T-helper 2 cell treated with Interferon-gamma antibody and Interleukin-4, amounts not matched to agents 5 μg/mL and 100 μg/mL, for 36 hours (primary cell): ENCODE data around the gene PPM1D.

Experiments used
- DNase-seq: peaks from one replicate; pipeline ENCODE4 v3.0.0; 2021; ENCODE audit warnings: low spot score
- H3K27ac Mint-ChIP-seq: one replicate; pipeline ENCODE4 v1.8.0; 2021; ENCODE audit warnings: mild to moderate bottlenecking, mixed read lengths
- H3K27me3 Mint-ChIP-seq: one replicate; pipeline ENCODE4 v1.8.0; 2021; ENCODE audit warnings: low read depth, mixed read lengths
- H3K36me3 Mint-ChIP-seq: one replicate; pipeline ENCODE4 v1.8.0; 2021; ENCODE audit warnings: low read depth, mixed read lengths
- H3K4me1 Mint-ChIP-seq: one replicate; pipeline ENCODE4 v1.8.0; 2021; ENCODE audit warnings: low read depth, mixed read lengths
- H3K4me3 Mint-ChIP-seq: one replicate; pipeline ENCODE4 v1.8.0; 2022; ENCODE audit warnings: mild to moderate bottlenecking, moderate library complexity, mixed read lengths
- H3K9me3 Mint-ChIP-seq: one replicate; pipeline ENCODE4 v1.8.0; 2021; ENCODE audit warnings: mixed read lengths

PPM1D gene

DNA sequence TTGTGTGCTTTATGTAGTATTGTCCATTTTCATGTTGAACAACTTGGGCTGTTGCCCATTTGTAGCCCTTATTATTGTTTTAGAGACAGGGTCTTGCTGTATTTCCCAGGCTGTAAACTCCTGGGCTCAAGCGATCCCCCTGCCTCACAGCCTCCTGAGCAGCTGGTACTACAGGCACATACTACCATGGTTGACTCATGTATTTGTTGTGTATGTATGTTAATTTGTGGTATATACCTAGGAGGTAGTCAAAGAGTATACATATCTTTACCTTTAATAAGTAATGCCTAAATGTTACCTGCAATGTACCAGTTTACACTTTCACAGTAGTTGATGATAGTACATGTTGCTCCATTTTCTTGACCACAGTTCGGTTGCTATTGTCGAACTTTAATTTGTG lies 18.1 kb downstream of the PPM1D start:
- no peak for DNase-seq
- Mint-ChIP-seq H3K4me3 (no peak overlapping the region), H3K27ac (no peak overlapping the region), H3K9me3 (no peaks in the 10 kb centered on the region), H3K4me1 (peaks cover 2% of the 10 kb centered on the region), H3K36me3 (peaks cover 2% of the 10 kb centered on the region), H3K27me3 (no peaks in the 10 kb centered on the region)

DNA sequence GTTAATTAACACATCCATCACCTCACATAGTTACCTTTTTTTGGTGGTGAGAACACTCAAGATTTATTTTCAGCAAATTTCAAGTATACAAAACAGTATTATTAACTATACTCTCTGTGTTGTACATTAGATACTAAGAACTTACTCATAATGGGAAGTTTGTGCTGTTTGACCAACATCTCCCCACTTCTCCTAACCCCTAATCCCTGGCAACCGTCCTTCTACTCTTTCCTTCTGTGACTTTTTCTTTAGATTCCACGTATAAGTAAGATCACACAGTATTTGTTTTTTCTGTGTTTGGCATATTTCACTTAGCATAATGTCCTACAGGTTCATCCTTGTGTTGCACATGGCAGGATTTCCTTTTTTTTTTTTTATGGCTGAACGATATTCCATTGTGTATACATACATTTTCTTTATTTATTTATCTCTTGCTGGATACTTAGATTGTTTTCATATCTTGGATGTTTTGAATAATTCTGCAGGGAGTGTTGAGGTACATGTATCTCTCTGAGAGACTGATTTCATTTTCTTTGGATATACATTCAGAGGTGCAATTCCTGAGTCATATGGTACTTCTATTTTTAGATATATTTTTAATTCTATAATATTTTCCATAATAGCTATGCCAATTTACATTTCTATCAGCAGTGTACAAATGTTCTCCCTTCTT lies 19.0 kb downstream of the PPM1D start:
- DNase-seq = no peak
- no peak overlapping the region for H3K27ac Mint-ChIP-seq
- no peaks in the 10 kb centered on the region for H3K9me3 Mint-ChIP-seq
- no peaks in the 10 kb centered on the region for H3K27me3 Mint-ChIP-seq
- H3K4me1 Mint-ChIP-seq = peaks cover 2% of the 10 kb centered on the region
- H3K4me3 Mint-ChIP-seq = no peak overlapping the region
- H3K36me3 Mint-ChIP-seq = peaks cover 2% of the 10 kb centered on the region

DNA sequence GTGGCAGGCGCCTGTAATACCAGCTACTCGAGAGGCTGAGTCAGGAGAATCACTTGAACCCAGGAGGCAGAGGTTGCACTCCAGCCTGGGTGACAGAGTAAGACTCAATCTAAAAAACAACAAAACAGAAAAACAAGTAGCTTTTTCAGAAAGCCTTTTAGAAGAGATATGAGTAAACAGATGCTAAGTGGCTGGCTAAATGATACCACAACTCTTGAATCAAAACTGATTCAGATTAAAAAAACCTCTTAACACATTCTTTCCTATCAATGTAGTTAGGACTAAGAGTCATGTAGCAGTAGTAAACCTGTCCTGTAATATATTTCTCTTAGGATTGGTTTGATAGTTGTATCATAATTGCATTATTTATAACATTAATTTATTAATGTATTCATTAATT lies 23.0 kb downstream of the PPM1D start:
- H3K4me1 Mint-ChIP-seq = peaks cover 2% of the 10 kb centered on the region
- no peaks in the 10 kb centered on the region for H3K27me3 Mint-ChIP-seq
- H3K27ac Mint-ChIP-seq = no peak overlapping the region

DNA sequence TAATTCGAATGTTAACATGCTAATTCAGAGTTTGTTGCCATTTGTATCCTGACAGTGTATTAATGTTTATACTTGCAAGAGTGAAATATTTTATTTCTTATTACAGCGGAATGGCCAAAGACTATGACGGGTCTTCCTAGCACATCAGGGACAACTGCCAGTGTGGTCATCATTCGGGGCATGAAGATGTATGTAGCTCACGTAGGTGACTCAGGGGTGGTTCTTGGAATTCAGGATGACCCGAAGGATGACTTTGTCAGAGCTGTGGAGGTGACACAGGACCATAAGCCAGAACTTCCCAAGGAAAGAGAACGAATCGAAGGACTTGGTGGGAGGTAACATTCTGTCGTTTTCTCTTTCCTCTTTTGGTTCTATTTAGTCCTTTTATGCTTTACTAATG lies 23.4 kb downstream of the PPM1D start:
- Mint-ChIP-seq H3K27ac (no peak overlapping the region), H3K9me3 (no peaks in the 10 kb centered on the region), H3K4me1 (peaks cover 2% of the 10 kb centered on the region), H3K4me3 (no peak overlapping the region), H3K27me3 (no peaks in the 10 kb centered on the region), H3K36me3 (peaks cover 3% of the 10 kb centered on the region)
- DNase-seq = no peak

More for the DNA sequence above, 23.0 kb downstream of the PPM1D start:
- no peaks in the 10 kb centered on the region for H3K9me3 Mint-ChIP-seq
- no peaks in the 10 kb centered on the region for H3K36me3 Mint-ChIP-seq
- DNase-seq = no peak
- H3K4me3 Mint-ChIP-seq = no peak overlapping the region

DNA sequence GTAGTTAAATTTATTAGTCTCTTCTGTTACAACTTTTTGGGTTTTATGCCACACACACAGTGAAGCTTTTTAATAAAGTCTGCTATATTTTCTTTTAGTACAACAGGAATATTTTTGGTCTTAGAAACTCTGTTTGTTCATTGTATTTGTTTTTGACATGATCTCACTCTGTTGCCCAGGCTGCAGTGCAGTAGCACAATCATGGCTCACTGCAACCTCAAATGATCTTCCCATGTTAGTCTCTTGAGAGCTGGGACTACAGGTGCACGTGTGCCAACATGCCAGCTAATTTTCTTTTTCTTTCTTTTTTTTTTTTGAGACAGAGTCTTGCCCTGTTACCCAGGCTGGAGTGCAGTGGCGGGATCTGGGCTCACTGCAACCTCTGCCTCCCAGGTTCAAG lies 27.1 kb downstream of the PPM1D start:
- H3K9me3 Mint-ChIP-seq = no peaks in the 10 kb centered on the region
- peaks cover 6% of the 10 kb centered on the region for H3K4me1 Mint-ChIP-seq
- H3K4me3 Mint-ChIP-seq = no peak overlapping the region
- no peak for DNase-seq
- H3K27ac Mint-ChIP-seq = no peak overlapping the region
- no peaks in the 10 kb centered on the region for H3K27me3 Mint-ChIP-seq
- H3K36me3 Mint-ChIP-seq = peaks cover 5% of the 10 kb centered on the region

DNA sequence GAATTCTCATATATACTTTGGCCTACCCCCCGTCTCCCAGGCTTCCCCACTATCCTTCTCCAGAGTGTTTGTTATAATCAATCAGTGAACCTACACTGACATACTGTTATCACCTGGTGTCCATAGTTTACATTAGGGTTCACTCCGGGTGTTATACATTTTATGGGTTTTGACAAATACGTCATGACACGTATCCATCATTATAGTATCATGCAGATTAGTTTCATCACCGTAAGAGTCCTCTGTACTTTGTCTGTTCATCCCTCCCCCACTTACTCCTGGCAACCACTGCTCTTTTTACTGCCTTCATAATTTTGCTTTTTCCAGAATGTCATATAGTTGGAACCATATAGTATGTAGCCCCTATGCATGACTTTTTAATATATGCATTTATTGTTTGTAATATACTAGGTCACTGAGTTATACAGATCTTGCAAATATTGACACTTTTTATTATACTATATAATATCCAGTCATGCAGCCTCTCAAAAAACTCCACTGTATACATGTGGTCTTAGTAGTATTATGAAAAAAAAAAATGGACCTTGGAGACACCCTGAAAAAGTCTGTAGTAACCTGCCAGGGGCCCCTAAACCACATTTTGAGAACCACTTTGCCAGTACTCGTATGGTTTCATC lies 28.4 kb downstream of the PPM1D start:
- no peak for DNase-seq
- H3K27ac Mint-ChIP-seq = no peak overlapping the region
- peaks cover 4% of the 10 kb centered on the region for H3K4me1 Mint-ChIP-seq
- no peak overlapping the region for H3K4me3 Mint-ChIP-seq
- no peaks in the 10 kb centered on the region for H3K9me3 Mint-ChIP-seq
- peaks cover 5% of the 10 kb centered on the region for H3K36me3 Mint-ChIP-seq
- no peaks in the 10 kb centered on the region for H3K27me3 Mint-ChIP-seq

DNA sequence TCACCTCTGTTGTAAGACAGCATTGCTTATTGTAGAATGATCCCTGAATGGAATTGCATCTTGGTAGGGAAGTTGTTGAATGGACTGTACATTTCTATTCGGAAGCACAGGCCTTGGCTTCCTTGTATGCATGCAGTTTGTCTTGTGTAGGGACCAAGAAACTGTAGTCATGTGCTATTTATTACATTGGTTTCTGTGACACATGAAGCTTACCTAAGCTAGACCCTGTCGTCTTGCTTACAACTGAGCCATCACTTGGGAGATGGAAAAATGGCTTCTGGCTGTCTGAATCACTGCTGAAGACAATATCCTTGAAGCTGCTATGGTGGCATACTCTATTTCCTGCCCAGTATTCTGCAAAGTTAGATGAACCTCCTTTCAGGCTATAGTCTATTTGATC lies 29.1 kb downstream of the PPM1D start:
- Mint-ChIP-seq H3K4me3 (no peak overlapping the region), H3K27ac (no peak overlapping the region), H3K4me1 (peaks cover 4% of the 10 kb centered on the region), H3K36me3 (peaks cover 5% of the 10 kb centered on the region), H3K9me3 (no peaks in the 10 kb centered on the region), H3K27me3 (no peaks in the 10 kb centered on the region)
- no peak for DNase-seq

DNA sequence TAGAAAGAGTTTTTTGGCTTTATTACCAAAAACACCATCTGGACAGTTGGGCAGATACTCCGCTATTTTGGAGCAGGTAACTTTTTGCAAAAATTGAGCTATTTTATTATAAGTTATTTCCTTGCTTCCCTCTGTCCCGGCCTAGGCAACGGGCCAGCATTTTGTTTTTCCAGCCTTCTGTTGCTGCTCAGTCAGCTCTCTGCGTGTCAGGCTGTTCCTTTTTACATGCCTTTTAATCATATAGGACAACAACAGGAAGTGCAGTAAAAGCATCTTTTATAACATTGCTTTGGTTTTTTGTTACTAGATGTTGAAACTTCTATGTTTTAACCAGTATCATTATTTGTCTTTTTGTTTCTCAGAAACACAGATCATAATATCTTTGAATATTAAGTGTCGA lies 30.4 kb downstream of the PPM1D start:
- Mint-ChIP-seq H3K27ac (no peak overlapping the region), H3K36me3 (peaks cover 6% of the 10 kb centered on the region)

DNA sequence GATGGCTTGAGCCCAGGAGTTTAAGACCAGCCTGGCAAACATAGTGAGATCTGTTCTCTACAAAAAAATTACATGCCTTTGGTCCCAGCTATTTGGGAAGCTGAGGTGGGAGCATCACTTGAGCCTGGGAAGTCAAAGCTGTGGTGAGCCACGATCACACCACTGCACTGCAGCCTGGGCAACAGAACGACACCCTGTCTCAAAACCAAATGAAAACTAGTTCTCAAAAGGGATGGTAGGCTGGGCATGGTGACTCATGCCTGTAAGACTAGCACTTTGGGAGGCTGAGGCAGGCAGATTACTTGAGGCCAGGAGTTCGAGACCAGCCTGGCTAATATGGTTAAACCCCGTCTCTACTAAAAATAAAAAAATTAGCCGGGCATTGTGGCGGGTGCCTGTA lies 31.1 kb downstream of the PPM1D start:
- no peak overlapping the region for H3K4me3 Mint-ChIP-seq
- no peaks in the 10 kb centered on the region for H3K9me3 Mint-ChIP-seq
- H3K36me3 Mint-ChIP-seq = peaks cover 7% of the 10 kb centered on the region
- H3K27ac Mint-ChIP-seq = no peak overlapping the region
- no peak for DNase-seq
- no peaks in the 10 kb centered on the region for H3K27me3 Mint-ChIP-seq
- peaks cover 4% of the 10 kb centered on the region for H3K4me1 Mint-ChIP-seq

More for the DNA sequence above, 30.4 kb downstream of the PPM1D start:
- Mint-ChIP-seq H3K4me1 (peaks cover 4% of the 10 kb centered on the region), H3K4me3 (no peak overlapping the region), H3K27me3 (no peaks in the 10 kb centered on the region), H3K9me3 (no peaks in the 10 kb centered on the region)
- DNase-seq = no peak

DNA sequence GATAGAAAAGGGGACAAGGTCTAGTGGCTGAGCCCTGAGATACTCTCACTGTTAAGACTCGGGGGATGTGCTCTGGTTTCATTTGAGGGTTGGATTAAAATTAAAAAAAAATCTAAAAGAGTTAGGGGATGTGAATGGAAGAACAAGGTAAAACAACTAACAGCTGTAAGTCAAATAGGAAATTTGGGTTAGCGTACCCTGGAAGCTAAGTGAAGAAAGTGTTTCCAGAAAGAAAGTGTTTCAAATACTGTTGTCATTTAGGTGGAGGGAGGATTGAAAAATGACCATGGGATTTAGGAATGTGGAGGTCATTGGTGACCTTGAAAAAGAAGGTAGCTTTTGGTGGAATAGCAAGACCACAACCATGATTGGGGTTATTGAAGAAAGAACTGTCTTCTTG lies 37.7 kb downstream of the PPM1D start:
- Mint-ChIP-seq H3K36me3 (peaks cover 12% of the 10 kb centered on the region), H3K9me3 (no peaks in the 10 kb centered on the region), H3K4me3 (no peak overlapping the region), H3K27me3 (no peaks in the 10 kb centered on the region), H3K27ac (no peak overlapping the region), H3K4me1 (no peaks in the 10 kb centered on the region)
- no peak for DNase-seq

DNA sequence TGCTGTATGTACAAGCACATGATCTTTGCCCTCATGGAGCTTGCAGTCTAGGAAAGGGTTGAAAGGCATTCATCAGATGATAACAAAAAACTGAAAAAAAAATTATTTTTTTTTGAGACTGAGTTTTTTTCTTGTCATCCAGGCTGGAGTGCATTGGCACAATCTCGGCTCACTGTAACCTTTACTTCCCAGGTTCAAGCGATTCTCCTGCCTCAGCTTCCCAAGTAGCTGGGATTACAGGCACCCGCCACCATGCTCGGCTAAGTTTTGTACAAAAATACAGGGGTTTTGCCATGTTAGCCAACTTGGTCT lies 39.0 kb downstream of the PPM1D start:
- Mint-ChIP-seq H3K4me1 (no peaks in the 10 kb centered on the region), H3K36me3 (peaks cover 12% of the 10 kb centered on the region), H3K27ac (no peak overlapping the region), H3K9me3 (no peaks in the 10 kb centered on the region), H3K4me3 (no peak overlapping the region), H3K27me3 (no peaks in the 10 kb centered on the region)
- no peak for DNase-seq

DNA sequence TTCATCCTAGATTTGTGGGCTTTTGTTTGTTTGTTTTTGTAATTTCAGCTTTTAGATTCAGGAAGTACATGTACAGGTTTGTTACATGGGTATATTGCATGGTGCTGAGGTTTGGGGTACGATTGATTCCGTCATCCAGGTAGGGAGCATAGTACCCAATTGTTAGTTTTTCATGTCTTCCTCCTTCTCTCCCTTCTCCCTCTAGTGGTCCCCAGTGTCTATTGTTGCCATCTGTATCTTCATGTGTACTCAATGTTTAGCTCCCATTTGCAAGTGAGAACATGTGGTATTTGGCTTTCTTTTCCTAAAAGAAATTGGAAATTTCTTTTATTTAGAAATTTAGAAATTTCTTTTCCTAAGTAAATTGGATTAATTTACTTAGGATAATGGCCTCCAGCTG lies 40.5 kb downstream of the PPM1D start:
- H3K27ac Mint-ChIP-seq = no peak overlapping the region
- H3K27me3 Mint-ChIP-seq = no peaks in the 10 kb centered on the region
- H3K36me3 Mint-ChIP-seq = peaks cover 10% of the 10 kb centered on the region
- H3K4me1 Mint-ChIP-seq = no peaks in the 10 kb centered on the region
- H3K4me3 Mint-ChIP-seq = no peak overlapping the region
- no peaks in the 10 kb centered on the region for H3K9me3 Mint-ChIP-seq
- DNase-seq = no peak

DNA sequence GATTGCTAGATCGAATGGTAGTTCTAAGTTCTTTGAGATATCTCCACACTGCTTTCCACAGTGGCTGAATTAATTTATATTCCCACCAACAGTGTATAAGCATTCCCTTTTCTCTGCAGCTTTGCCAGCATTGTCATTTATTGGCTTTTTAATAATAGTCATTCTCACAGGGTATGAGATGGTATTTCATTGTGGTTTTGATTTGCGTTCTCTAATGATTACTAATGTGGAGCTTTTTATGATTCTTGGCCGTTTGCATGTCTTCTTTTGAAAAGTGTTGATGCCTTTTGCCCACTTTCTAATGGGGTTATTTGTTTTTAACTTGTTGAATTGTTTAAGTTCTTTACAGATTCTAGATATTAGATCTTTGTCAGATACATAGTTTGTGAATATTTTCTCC lies 41.1 kb downstream of the PPM1D start:
- no peak overlapping the region for H3K4me3 Mint-ChIP-seq
- no peak for DNase-seq
- peaks cover 10% of the 10 kb centered on the region for H3K36me3 Mint-ChIP-seq
- H3K4me1 Mint-ChIP-seq = no peaks in the 10 kb centered on the region
- no peaks in the 10 kb centered on the region for H3K9me3 Mint-ChIP-seq
- no peaks in the 10 kb centered on the region for H3K27me3 Mint-ChIP-seq
- no peak overlapping the region for H3K27ac Mint-ChIP-seq

DNA sequence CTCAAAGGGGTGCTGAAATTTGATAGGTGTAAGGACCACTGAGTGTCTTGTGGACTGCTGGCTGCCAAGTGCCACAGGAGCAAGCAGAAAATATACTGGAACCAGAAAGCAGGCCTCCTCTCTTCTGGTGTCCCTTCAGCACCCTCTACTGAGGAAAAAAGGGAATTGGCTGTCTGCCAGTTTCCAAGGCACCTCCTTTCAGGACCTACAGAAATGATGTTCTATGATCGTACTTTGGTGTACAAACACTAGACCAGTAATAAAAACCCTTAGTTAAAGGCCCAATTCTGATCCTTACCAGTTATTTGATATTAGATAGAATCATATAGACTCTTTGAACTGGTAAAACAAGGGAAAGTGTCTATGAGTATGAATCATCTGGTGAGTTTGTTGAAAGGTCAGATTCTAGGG lies 41.8 kb downstream of the PPM1D start:
- Mint-ChIP-seq H3K4me1 (peaks cover 3% of the 10 kb centered on the region), H3K27ac (no peak overlapping the region), H3K9me3 (no peaks in the 10 kb centered on the region), H3K4me3 (no peak overlapping the region), H3K27me3 (no peaks in the 10 kb centered on the region), H3K36me3 (peaks cover 10% of the 10 kb centered on the region)
- peak; percentile 37 for DNase-seq

DNA sequence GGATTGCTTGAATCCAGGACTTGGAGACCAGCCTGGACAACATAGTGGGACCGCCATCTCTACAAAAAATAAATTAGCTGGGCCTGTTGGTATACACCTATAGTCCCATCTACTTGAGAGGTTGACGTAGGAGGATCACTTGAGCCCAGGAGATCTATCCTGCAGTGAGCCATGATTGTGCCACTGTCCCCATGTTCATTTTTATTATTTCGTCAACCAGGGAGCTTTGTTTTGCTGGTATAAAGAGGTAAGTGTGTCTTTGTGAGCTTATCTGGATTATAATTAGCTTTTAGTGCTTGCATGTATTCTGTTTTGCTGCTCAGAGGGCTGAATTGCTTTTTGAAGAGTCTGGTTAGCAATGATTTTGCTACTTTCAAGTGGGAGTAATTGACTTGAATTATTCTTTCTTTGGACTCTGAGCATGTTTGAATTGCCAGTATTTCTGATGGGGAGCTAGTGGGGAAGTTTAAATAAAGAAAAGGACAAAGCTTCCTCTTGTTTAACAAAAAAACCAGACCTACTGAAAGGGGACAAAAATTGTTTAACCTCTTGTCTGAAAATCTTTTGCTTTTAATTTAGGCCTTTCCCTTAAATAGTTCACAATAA lies 46.0 kb downstream of the PPM1D start:
- peaks cover 3% of the 10 kb centered on the region for H3K4me1 Mint-ChIP-seq
- H3K36me3 Mint-ChIP-seq = peaks cover 23% of the 10 kb centered on the region
- DNase-seq = no peak
- no peak overlapping the region for H3K27ac Mint-ChIP-seq
- H3K4me3 Mint-ChIP-seq = no peak overlapping the region
- H3K27me3 Mint-ChIP-seq = no peaks in the 10 kb centered on the region
- no peaks in the 10 kb centered on the region for H3K9me3 Mint-ChIP-seq
